ENCODE data around the gene NSMCE1.

NSMCE1 gene

DNA sequence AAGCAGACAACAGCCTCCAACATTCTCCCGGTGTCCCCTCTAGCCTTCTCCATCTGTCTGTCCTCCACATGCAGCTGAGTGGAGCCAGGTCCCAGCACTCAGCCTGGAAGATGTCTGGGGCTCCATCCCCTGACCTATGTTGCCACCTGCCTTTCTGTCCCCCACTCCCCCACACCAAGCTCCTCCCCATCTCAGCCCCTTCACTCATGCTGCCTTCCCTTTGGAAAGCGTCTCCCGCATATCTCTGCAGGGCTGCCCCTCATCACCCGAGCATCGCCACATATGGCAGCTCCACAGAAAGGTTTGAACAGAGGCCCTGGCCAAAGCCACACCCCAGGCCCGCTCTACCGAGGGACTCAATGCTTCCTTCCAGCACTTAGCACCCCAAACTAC lies 24.2 kb downstream of the NSMCE1 start:
- Histone ChIP-seq H3K4me3 (replicated peaks; ENCODE audit: insufficient read depth, low read length) (no peak overlapping the region), H3K27ac (replicated peaks) (no peak overlapping the region), H3K27me3 (ENCODE audit: insufficient read depth, poor library complexity, severe bottlenecking) (no peaks in the 10 kb centered on the region)
- DNase-seq (ENCODE audit: low read depth in 1 of 2, low spot score in 1 of 2) = no peak
- TF ChIP-seq POLR2AphosphoS5 (IDR thresholded peaks at IDR 0.05; ENCODE audit: low read depth) (no peak), SPI1 (IDR thresholded peaks at IDR 0.05; ENCODE audit: borderline replicate concordance, low read depth) (no peak), GABPA (IDR thresholded peaks at IDR 0.05; ENCODE audit: low read depth) (no peak)
- TF ChIP-seq, protein P1, sequence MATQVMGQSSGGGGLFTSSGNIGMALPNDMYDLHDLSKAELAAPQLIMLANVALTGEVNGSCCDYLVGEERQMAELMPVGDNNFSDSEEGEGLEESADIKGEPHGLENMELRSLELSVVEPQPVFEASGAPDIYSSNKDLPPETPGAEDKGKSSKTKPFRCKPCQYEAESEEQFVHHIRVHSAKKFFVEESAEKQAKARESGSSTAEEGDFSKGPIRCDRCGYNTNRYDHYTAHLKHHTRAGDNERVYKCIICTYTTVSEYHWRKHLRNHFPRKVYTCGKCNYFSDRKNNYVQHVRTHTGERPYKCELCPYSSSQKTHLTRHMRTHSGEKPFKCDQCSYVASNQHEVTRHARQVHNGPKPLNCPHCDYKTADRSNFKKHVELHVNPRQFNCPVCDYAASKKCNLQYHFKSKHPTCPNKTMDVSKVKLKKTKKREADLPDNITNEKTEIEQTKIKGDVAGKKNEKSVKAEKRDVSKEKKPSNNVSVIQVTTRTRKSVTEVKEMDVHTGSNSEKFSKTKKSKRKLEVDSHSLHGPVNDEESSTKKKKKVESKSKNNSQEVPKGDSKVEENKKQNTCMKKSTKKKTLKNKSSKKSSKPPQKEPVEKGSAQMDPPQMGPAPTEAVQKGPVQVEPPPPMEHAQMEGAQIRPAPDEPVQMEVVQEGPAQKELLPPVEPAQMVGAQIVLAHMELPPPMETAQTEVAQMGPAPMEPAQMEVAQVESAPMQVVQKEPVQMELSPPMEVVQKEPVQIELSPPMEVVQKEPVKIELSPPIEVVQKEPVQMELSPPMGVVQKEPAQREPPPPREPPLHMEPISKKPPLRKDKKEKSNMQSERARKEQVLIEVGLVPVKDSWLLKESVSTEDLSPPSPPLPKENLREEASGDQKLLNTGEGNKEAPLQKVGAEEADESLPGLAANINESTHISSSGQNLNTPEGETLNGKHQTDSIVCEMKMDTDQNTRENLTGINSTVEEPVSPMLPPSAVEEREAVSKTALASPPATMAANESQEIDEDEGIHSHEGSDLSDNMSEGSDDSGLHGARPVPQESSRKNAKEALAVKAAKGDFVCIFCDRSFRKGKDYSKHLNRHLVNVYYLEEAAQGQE (IDR thresholded peaks at IDR 0.05; ENCODE audit: insufficient replicate concordance, low read depth) = no peak
- TF ChIP-seq, protein P2, sequence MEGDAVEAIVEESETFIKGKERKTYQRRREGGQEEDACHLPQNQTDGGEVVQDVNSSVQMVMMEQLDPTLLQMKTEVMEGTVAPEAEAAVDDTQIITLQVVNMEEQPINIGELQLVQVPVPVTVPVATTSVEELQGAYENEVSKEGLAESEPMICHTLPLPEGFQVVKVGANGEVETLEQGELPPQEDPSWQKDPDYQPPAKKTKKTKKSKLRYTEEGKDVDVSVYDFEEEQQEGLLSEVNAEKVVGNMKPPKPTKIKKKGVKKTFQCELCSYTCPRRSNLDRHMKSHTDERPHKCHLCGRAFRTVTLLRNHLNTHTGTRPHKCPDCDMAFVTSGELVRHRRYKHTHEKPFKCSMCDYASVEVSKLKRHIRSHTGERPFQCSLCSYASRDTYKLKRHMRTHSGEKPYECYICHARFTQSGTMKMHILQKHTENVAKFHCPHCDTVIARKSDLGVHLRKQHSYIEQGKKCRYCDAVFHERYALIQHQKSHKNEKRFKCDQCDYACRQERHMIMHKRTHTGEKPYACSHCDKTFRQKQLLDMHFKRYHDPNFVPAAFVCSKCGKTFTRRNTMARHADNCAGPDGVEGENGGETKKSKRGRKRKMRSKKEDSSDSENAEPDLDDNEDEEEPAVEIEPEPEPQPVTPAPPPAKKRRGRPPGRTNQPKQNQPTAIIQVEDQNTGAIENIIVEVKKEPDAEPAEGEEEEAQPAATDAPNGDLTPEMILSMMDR (IDR thresholded peaks at IDR 0.05; ENCODE audit: insufficient read depth, low read length) = no peak

DNA sequence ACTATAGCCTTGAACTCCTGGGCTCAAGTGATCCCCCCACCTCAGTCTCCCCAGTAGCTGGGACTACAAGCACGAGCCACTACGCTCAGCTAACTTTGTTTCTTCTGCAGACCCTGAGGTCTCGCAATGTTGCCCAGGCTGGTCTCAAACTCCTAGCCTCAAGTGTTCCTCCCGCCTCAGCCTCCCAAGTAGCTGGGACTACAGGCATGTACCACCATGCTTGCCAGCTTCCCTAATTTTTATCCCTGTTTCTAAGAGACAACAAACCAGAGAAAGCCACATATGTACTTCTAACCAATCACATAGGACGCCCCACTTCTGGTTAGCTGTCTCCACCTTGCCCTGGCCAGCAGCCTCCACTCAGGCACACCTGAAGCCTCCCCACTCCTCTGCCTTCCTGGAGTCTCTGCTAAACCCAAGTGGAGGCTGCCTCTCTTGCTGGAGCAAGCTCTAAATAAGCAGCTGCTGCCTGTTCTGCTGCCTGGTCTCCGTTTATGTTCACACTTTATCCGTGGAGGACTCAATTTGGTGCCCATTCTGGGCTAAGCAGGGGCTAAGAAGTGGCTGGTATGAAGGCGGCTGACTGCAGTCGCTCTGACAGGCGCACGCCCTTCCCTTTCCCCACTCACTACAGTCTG lies 24.7 kb downstream of the NSMCE1 start:
- DNase-seq (ENCODE audit: low read depth in 1 of 2, low spot score in 1 of 2) = no peak
- TF ChIP-seq, protein P2 (IDR thresholded peaks at IDR 0.05; ENCODE audit: insufficient read depth, low read length) = no peak
- TF ChIP-seq POLR2AphosphoS5 (IDR thresholded peaks at IDR 0.05; ENCODE audit: low read depth) (no peak), SPI1 (IDR thresholded peaks at IDR 0.05; ENCODE audit: borderline replicate concordance, low read depth) (no peak), GABPA (IDR thresholded peaks at IDR 0.05; ENCODE audit: low read depth) (no peak)
- TF ChIP-seq, protein P1 (IDR thresholded peaks at IDR 0.05; ENCODE audit: insufficient replicate concordance, low read depth) = no peak
- Histone ChIP-seq H3K27ac (replicated peaks) (no peak overlapping the region), H3K27me3 (ENCODE audit: insufficient read depth, poor library complexity, severe bottlenecking) (no peaks in the 10 kb centered on the region), H3K4me3 (replicated peaks; ENCODE audit: insufficient read depth, low read length) (no peak overlapping the region)

DNA sequence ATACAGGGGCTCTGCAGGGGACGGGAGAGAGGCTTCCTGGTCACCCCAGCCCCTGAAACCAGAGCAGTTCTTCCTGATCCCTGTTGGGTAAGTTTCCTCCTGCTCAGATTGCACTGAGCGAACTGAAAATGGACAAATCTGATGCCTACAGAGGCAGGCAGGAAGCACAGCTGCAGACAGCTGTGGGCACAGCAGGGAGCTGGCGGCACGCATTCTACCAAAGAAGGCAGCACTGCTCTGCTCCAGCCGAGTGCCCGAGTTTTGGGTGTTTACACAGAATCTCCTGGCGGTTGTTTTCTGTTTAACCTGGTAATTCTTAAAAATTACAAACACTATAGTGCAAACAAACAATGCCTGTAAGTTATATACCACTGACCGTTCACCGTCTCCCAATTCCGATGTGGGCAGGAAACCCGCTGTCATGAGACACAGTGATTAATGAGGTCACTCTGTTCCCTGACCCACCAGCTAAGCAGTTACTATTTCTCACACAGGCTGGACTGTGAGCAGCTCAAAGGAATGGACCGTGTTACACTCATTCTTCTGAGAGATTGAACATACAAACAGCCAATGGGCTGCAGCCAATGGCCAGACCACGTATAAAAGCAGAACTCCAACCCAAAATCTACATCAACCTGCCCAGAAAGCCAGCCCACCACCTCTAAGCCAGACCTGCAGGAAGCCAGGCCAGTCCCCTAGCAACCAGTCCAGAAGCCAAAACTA lies 25.5 kb downstream of the NSMCE1 start:
- TF ChIP-seq POLR2AphosphoS5 (IDR thresholded peaks at IDR 0.05; ENCODE audit: low read depth) (0 out of 2 replicates have a peak, but pooled peaks have one; percentile 33), GABPA (IDR thresholded peaks at IDR 0.05; ENCODE audit: low read depth) (no peak)
- Histone ChIP-seq H3K27ac (replicated peaks) (no peak overlapping the region), H3K4me3 (replicated peaks; ENCODE audit: insufficient read depth, low read length) (no peak overlapping the region), H3K27me3 (ENCODE audit: insufficient read depth, poor library complexity, severe bottlenecking) (no peaks in the 10 kb centered on the region)
- peak in 1 of 2 experiments; percentile 56 for DNase-seq (ENCODE audit: low read depth in 1 of 2, low spot score in 1 of 2)

DNA sequence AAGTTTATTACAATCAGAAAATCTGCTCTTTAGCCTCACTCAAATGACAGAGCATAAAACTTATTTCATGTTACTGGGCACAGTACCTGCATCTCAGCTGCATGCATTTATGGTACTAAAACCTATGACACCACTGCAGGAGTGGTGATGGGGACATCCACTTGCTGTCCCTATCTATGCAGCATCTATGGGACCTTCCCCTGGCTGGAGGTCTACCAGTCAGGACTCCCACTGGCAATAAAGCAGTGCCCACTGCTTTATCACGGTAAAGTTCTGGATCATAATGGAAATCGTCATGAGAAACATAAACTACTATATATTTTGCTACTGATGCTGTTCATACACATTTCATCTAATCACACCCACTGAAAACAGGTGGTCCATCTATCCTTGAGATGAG lies 26.2 kb downstream of the NSMCE1 start:
- H3K27ac ChIP-seq (replicated peaks) = no peak overlapping the region
- no peak for DNase-seq (ENCODE audit: low read depth in 1 of 2, low spot score in 1 of 2)
- no peak overlapping the region for H3K4me3 ChIP-seq (replicated peaks; ENCODE audit: insufficient read depth, low read length)
- TF ChIP-seq, protein P2 (IDR thresholded peaks at IDR 0.05; ENCODE audit: insufficient read depth, low read length) = no peak
- TF ChIP-seq GABPA (IDR thresholded peaks at IDR 0.05; ENCODE audit: low read depth) (no peak), POLR2AphosphoS5 (IDR thresholded peaks at IDR 0.05; ENCODE audit: low read depth) (no peak), SPI1 (IDR thresholded peaks at IDR 0.05; ENCODE audit: borderline replicate concordance, low read depth) (no peak)
- TF ChIP-seq, protein P1 (IDR thresholded peaks at IDR 0.05; ENCODE audit: insufficient replicate concordance, low read depth) = no peak
- no peaks in the 10 kb centered on the region for H3K27me3 ChIP-seq (ENCODE audit: insufficient read depth, poor library complexity, severe bottlenecking)
